WTC11 (cell line): Measurements from ENCODE around the gene ATF6B. TPM values are rescaled to one million over a fixed set of nuclear protein-coding genes. Genes with fewer than 3 reads are reported as not detected.

Experiments
- ATAC-seq: fragments of 200-7000 bp; cut with Tn5 transposase; 2 replicates; pipeline ENCODE4 v1.10.0; 2021; ENCODE audit warnings: mild to moderate bottlenecking, moderate library complexity
- CTCF ChIA-PET: fragments of 300-600 bp; sonication (Branson Sonifier 250); formaldehyde crosslinking; loops from one replicate; lab custom pipeline; 2021; ENCODE audit warnings: antibody characterized with exemption; lab: Charles Lee
- POLR2A ChIA-PET: fragments of 350-600 bp; sonication (Branson Sonifier 250); formaldehyde crosslinking; loops from one replicate; lab custom pipeline; 2021; ENCODE audit warnings: antibody characterized with exemption; lab: Charles Lee
- DNase-seq: peaks from one replicate; pipeline ENCODE4 v3.0.0; 2021; ENCODE audit warnings: low spot score
- H3K27ac Mint-ChIP-seq: 2 replicates; pipeline ENCODE4 v1.8.0; 2021; ENCODE audit warnings: mixed read lengths
- H3K27me3 Mint-ChIP-seq: 2 replicates; pipeline ENCODE4 v1.8.0; 2021; ENCODE audit warnings: low read depth, mild to moderate bottlenecking, moderate library complexity, mixed read lengths
- H3K36me3 Mint-ChIP-seq: 2 replicates; pipeline ENCODE4 v1.8.0; 2021; ENCODE audit warnings: mixed read lengths
- H3K4me1 Mint-ChIP-seq: 2 replicates; pipeline ENCODE4 v1.8.0; 2022; ENCODE audit warnings: mixed read lengths
- H3K4me3 Mint-ChIP-seq: 2 replicates; pipeline ENCODE4 v1.8.0; 2021; ENCODE audit warnings: mild to moderate bottlenecking, moderate library complexity, mixed read lengths
- H3K9me3 Mint-ChIP-seq: 2 replicates; pipeline ENCODE4 v1.8.0; 2021; ENCODE audit warnings: mixed read lengths
- ATF1 ChIP-seq: sonication (generic); formaldehyde crosslinking; IDR thresholded peaks from 2 replicates; pipeline ENCODE4 v1.8.1; 2023; ENCODE audit warnings: mild to moderate bottlenecking, moderate library complexity, missing genetic modification reagents
- EMX1 ChIP-seq: fragments of 250-450 bp; sonication (Bioruptor Pico); IDR thresholded peaks from 2 replicates; pipeline ENCODE4 v1.8.0; 2021; ENCODE audit warnings: mild to moderate bottlenecking
- FOXP1 ChIP-seq: sonication (generic); formaldehyde crosslinking; IDR thresholded peaks from 2 replicates; pipeline ENCODE4 v1.8.0; 2022; ENCODE audit warnings: missing genetic modification reagents, mild to moderate bottlenecking, moderate library complexity, borderline replicate concordance
- GRHL2 ChIP-seq: fragments of 250-450 bp; sonication (Bioruptor Pico); IDR thresholded peaks from 2 replicates; pipeline ENCODE4 v1.8.0; 2022; ENCODE audit warnings: mild to moderate bottlenecking, moderate library complexity; ENCODE audit not compliant: insufficient replicate concordance, severe bottlenecking
- HMGA2 ChIP-seq: fragments of 250-450 bp; sonication (Bioruptor Pico); IDR thresholded peaks from 2 replicates; pipeline ENCODE4 v1.4.0; 2021; ENCODE audit warnings: mild to moderate bottlenecking, moderate library complexity
- HMGXB4 ChIP-seq: sonication (generic); formaldehyde crosslinking; IDR thresholded peaks from 2 replicates; pipeline ENCODE4 v1.8.1; 2023; ENCODE audit warnings: mild to moderate bottlenecking, moderate library complexity, missing genetic modification reagents
- JUN ChIP-seq: sonication (generic); formaldehyde crosslinking; IDR thresholded peaks from 2 replicates; pipeline ENCODE4 v1.8.0; 2023; ENCODE audit warnings: mild to moderate bottlenecking, missing genetic modification reagents
- KAT7 ChIP-seq: sonication (generic); formaldehyde crosslinking; IDR thresholded peaks from 2 replicates; pipeline ENCODE4 v1.8.1; 2023; ENCODE audit warnings: missing genetic modification reagents, mild to moderate bottlenecking, borderline replicate concordance
- MAX ChIP-seq: sonication (generic); formaldehyde crosslinking; IDR thresholded peaks from 2 replicates; pipeline ENCODE4 v1.8.0; 2022; ENCODE audit warnings: mild to moderate bottlenecking, missing genetic modification reagents
- NFATC4 ChIP-seq: fragments of 250-450 bp; sonication (Bioruptor Pico); IDR thresholded peaks from 2 replicates; pipeline ENCODE4 v1.9.0; 2021; ENCODE audit warnings: mild to moderate bottlenecking
- NFYB ChIP-seq: sonication (generic); formaldehyde crosslinking; conservative IDR thresholded peaks from 2 replicates; pipeline ENCODE4 v1.8.0; 2022; ENCODE audit warnings: low read depth, missing genetic modification reagents
- OVOL2 ChIP-seq: fragments of 250-450 bp; sonication (Bioruptor Pico); IDR thresholded peaks from 2 replicates; pipeline ENCODE4 v1.9.0; 2021; ENCODE audit warnings: mild to moderate bottlenecking, borderline replicate concordance
- TEAD4 ChIP-seq: sonication (generic); formaldehyde crosslinking; IDR thresholded peaks from 2 replicates; pipeline ENCODE4 v1.8.0; 2022; ENCODE audit warnings: mild to moderate bottlenecking, missing genetic modification reagents
- ZMAT4 ChIP-seq: fragments of 250-450 bp; sonication (Bioruptor Pico); IDR thresholded peaks from 2 replicates; pipeline ENCODE4 v1.9.0; 2021; ENCODE audit warnings: mild to moderate bottlenecking
- ZNF416 ChIP-seq: fragments of 250-450 bp; sonication (Bioruptor Pico); IDR thresholded peaks from 2 replicates; pipeline ENCODE4 v1.9.0; 2021; ENCODE audit warnings: mild to moderate bottlenecking, inconsistent platforms
- ZNF671 ChIP-seq: fragments of 250-450 bp; sonication (Bioruptor Pico); IDR thresholded peaks from 2 replicates; pipeline ENCODE4 v1.8.0; 2021; ENCODE audit warnings: mild to moderate bottlenecking
- total RNA-seq: library from RNA; stranded (reverse); gene quantifications from 3 replicates; pipeline ENCODE4 v1.2.3, GENCODE V29; 2021
- TF ChIP-seq, protein P1 (sequence below): sonication (generic); formaldehyde crosslinking; IDR thresholded peaks from 2 replicates; pipeline ENCODE4 v1.8.1; 2023; ENCODE audit warnings: mild to moderate bottlenecking, missing genetic modification reagents
- TF ChIP-seq, protein P2 (sequence below): sonication (generic); formaldehyde crosslinking; IDR thresholded peaks from 2 replicates; pipeline ENCODE4 v1.8.0; 2022; ENCODE audit warnings: missing genetic modification reagents
- TF ChIP-seq, protein P3 (sequence below): sonication (generic); formaldehyde crosslinking; IDR thresholded peaks from 2 replicates; pipeline ENCODE4 v1.8.1; 2022; ENCODE audit warnings: mild to moderate bottlenecking, moderate library complexity, missing genetic modification reagents
- TF ChIP-seq, protein P4 (sequence below): sonication (generic); formaldehyde crosslinking; conservative IDR thresholded peaks from 2 replicates; pipeline ENCODE4 v1.8.1; 2023; ENCODE audit warnings: mild to moderate bottlenecking, low read depth, missing genetic modification reagents, moderate library complexity

The ATF6B gene
- total RNA-seq, 1 experiment from 2014 or later = 47.5 TPM

DNA sequence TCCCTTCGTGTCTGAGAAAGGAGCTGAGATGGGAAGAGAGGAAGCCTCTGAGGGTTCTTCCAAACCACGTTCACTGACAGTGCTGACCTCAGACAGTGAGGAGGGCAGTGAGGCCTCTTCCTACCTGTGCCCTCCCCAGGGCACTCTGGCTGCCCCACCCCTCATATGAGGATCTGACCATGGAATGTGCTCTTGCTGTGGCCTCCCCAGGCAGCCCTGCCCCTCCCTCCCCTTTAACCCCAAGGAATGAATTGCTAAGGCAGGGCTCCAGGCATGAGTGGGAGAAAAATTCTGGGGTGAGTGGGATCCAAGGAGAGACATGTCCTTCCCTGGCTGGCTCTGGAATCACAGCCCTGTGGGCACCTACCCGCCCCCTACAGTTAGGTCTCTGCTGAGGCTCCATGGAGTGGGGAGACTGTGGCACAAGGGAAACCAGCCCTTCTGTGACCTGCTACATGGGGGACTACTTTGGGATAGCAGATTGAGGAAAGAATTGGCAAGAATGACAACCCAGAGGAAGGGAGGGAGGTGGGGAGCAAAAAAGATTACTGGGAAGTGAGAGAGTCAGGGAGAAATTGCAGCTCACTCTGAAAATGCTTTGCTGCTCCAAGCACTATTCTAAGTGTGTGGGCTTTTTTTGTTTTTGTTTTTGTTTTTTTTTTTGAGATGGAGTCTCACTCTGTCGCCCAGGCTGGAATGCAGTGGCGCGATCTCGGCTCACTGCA lies 48.3 kb downstream of the ATF6B start:
- Mint-ChIP-seq H3K27ac (no peak overlapping the region), H3K36me3 (no peaks in the 10 kb centered on the region), H3K4me3 (no peak overlapping the region), H3K9me3 (no peaks in the 10 kb centered on the region), H3K27me3 (no peaks in the 10 kb centered on the region), H3K4me1 (no peaks in the 10 kb centered on the region)
- ATAC-seq = no peak
- no peak for DNase-seq
- no peak for TF ChIP-seq GRHL2 (CRISPR knock-in tag)
- no peak for TF ChIP-seq OVOL2 (CRISPR knock-in tag)
- no peak for TF ChIP-seq ATF1
- no peak for TF ChIP-seq TEAD4 (CRISPR knock-in tag)
- no peak for TF ChIP-seq KAT7 (CRISPR knock-in tag)
- TF ChIP-seq ZMAT4 (CRISPR knock-in tag) = no peak
- TF ChIP-seq, protein P1, sequence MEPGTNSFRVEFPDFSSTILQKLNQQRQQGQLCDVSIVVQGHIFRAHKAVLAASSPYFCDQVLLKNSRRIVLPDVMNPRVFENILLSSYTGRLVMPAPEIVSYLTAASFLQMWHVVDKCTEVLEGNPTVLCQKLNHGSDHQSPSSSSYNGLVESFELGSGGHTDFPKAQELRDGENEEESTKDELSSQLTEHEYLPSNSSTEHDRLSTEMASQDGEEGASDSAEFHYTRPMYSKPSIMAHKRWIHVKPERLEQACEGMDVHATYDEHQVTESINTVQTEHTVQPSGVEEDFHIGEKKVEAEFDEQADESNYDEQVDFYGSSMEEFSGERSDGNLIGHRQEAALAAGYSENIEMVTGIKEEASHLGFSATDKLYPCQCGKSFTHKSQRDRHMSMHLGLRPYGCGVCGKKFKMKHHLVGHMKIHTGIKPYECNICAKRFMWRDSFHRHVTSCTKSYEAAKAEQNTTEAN (CRISPR knock-in tag) = no peak
- no peak for TF ChIP-seq NFATC4 (CRISPR knock-in tag)
- TF ChIP-seq, protein P2, sequence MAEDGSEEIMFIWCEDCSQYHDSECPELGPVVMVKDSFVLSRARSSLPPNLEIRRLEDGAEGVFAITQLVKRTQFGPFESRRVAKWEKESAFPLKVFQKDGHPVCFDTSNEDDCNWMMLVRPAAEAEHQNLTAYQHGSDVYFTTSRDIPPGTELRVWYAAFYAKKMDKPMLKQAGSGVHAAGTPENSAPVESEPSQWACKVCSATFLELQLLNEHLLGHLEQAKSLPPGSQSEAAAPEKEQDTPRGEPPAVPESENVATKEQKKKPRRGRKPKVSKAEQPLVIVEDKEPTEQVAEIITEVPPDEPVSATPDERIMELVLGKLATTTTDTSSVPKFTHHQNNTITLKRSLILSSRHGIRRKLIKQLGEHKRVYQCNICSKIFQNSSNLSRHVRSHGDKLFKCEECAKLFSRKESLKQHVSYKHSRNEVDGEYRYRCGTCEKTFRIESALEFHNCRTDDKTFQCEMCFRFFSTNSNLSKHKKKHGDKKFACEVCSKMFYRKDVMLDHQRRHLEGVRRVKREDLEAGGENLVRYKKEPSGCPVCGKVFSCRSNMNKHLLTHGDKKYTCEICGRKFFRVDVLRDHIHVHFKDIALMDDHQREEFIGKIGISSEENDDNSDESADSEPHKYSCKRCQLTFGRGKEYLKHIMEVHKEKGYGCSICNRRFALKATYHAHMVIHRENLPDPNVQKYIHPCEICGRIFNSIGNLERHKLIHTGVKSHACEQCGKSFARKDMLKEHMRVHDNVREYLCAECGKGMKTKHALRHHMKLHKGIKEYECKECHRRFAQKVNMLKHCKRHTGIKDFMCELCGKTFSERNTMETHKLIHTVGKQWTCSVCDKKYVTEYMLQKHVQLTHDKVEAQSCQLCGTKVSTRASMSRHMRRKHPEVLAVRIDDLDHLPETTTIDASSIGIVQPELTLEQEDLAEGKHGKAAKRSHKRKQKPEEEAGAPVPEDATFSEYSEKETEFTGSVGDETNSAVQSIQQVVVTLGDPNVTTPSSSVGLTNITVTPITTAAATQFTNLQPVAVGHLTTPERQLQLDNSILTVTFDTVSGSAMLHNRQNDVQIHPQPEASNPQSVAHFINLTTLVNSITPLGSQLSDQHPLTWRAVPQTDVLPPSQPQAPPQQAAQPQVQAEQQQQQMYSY (CRISPR knock-in tag) = no peak
- no peak for TF ChIP-seq HMGXB4
- no peak for TF ChIP-seq NFYB (CRISPR knock-in tag)
- TF ChIP-seq, protein P3, sequence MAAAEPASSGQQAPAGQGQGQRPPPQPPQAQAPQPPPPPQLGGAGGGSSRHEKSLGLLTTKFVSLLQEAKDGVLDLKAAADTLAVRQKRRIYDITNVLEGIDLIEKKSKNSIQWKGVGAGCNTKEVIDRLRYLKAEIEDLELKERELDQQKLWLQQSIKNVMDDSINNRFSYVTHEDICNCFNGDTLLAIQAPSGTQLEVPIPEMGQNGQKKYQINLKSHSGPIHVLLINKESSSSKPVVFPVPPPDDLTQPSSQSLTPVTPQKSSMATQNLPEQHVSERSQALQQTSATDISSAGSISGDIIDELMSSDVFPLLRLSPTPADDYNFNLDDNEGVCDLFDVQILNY = no peak
- no peak for TF ChIP-seq JUN (CRISPR knock-in tag)
- TF ChIP-seq EMX1 (CRISPR knock-in tag) = no peak
- TF ChIP-seq MAX = no peak
- POLR2A ChIA-PET = no interaction called here
- CTCF ChIA-PET = interaction anchor here (3.0 kb wide), 1 partner anchor 32 kb away, joined by 15 read pairs; no protein-coding TSS in a partner anchor

- H3K4me3 Mint-ChIP-seq = no peak overlapping the region
- no peaks in the 10 kb centered on the region for H3K9me3 Mint-ChIP-seq
- DNase-seq = no peak
- ATAC-seq = no peak
- H3K27me3 Mint-ChIP-seq = no peaks in the 10 kb centered on the region
- CTCF ChIA-PET = interaction anchor here (1.0 to 3.1 kb wide), 3 partner anchors 11 to 29 kb away, joined by 4 to 14 read pairs (median 7); no protein-coding TSS in a partner anchor
- no peak overlapping the region for H3K27ac Mint-ChIP-seq
- H3K4me1 Mint-ChIP-seq = peaks cover 4% of the 10 kb centered on the region
- no peaks in the 10 kb centered on the region for H3K36me3 Mint-ChIP-seq
- POLR2A ChIA-PET = no interaction called here
- TF ChIP-seq FOXP1 (CRISPR knock-in tag) (no peak), ZNF416 (no peak), HMGXB4 (no peak), ZNF671 (CRISPR knock-in tag) (no peak), EMX1 (CRISPR knock-in tag) (no peak), HMGA2 (no peak)
- TF ChIP-seq, protein P4, sequence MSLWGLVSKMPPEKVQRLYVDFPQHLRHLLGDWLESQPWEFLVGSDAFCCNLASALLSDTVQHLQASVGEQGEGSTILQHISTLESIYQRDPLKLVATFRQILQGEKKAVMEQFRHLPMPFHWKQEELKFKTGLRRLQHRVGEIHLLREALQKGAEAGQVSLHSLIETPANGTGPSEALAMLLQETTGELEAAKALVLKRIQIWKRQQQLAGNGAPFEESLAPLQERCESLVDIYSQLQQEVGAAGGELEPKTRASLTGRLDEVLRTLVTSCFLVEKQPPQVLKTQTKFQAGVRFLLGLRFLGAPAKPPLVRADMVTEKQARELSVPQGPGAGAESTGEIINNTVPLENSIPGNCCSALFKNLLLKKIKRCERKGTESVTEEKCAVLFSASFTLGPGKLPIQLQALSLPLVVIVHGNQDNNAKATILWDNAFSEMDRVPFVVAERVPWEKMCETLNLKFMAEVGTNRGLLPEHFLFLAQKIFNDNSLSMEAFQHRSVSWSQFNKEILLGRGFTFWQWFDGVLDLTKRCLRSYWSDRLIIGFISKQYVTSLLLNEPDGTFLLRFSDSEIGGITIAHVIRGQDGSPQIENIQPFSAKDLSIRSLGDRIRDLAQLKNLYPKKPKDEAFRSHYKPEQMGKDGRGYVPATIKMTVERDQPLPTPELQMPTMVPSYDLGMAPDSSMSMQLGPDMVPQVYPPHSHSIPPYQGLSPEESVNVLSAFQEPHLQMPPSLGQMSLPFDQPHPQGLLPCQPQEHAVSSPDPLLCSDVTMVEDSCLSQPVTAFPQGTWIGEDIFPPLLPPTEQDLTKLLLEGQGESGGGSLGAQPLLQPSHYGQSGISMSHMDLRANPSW = no peak
These were observed 51.7 kb downstream of the ATF6B start for GRCh38 chr6:32076321-32076809.
